ENCODE measurements around the gene ADARB1. TPM values are rescaled to one million over a fixed set of nuclear protein-coding genes. Genes with fewer than 3 reads are reported as not detected.

The ADARB1 gene
- total RNA-seq, 1 experiment from 2014 or later = 14.1 TPM

DNA sequence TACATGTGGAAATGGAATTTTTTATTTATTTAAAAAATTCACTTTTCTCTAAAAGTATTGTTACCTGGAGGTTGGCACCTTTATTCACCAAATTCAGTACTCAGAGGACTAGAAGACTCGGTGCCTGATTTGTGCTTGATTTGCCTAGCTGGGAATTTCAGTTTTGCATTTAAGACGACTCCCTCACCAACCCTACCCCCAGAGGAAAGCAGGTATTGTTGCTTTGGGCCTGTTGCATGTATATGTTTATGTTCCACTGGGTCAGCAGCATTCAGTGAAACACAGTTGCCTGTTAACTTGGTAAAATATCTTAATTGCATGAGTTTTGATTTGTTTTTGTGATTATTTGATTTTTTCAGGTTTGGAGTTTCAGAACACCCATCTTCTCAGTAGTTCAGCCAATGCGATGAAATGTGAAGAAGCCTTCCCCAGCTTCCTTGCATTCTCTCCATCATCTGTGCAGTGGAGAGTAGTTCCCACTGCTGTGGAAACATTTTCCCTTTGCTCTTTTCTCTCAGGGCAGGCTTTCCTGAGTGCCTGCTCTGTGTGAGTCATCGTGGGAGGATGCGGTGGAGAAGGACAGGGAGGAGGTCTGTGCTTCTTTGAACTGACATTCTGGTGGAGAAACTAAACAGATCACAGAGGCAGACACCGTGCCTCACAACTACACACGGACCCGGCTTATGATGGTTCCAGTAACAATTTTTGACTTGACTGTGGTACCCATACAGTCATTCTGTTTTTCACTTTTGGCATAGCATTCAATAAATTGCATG, 6.4 kb downstream of the ADARB1 start:
- no peak overlapping the region for H3K4me3 ChIP-seq (ENCODE audit: low read length)
- no peaks in the 10 kb centered on the region for H4K20me1 ChIP-seq (ENCODE audit: low read length)
- no peaks in the 10 kb centered on the region for H3K27me3 ChIP-seq (ENCODE audit: low read length)
- H3K36me3 ChIP-seq (ENCODE audit: low read depth, low read length) = no peaks in the 10 kb centered on the region
- no peaks in the 10 kb centered on the region for H3K9me3 ChIP-seq (ENCODE audit: low read length)
- H3K27ac ChIP-seq (ENCODE audit: low read length) = no peak overlapping the region
- POLR2A ChIA-PET (ENCODE audit: unreplicated experiment) = no interaction called here
- no peaks in the 10 kb centered on the region for H3K9me2 ChIP-seq (replicated peaks; ENCODE audit: low read length)
- no peaks in the 10 kb centered on the region for H3F3A ChIP-seq (ENCODE audit: low read length, unreplicated experiment)
- H3K4me1 ChIP-seq (ENCODE audit: insufficient read depth, low read length) = peaks cover 20% of the 10 kb centered on the region
- H3K9ac ChIP-seq (ENCODE audit: low read length) = no peak overlapping the region
- intact Hi-C loops (cut with micrococcal nuclease) = no loop called here
- CTCF ChIA-PET = no interaction called here
- no peak overlapping the region for H2AFZ ChIP-seq (ENCODE audit: low read length)
- TF ChIP-seq EZH2 (IDR thresholded peaks at IDR 0.05; ENCODE audit: low read length, unreplicated experiment) (no peak), EZH2phosphoT487 (IDR thresholded peaks at IDR 0.05; ENCODE audit: borderline replicate concordance, low read length) (no peak)
- TF ChIP-seq, protein P1, sequence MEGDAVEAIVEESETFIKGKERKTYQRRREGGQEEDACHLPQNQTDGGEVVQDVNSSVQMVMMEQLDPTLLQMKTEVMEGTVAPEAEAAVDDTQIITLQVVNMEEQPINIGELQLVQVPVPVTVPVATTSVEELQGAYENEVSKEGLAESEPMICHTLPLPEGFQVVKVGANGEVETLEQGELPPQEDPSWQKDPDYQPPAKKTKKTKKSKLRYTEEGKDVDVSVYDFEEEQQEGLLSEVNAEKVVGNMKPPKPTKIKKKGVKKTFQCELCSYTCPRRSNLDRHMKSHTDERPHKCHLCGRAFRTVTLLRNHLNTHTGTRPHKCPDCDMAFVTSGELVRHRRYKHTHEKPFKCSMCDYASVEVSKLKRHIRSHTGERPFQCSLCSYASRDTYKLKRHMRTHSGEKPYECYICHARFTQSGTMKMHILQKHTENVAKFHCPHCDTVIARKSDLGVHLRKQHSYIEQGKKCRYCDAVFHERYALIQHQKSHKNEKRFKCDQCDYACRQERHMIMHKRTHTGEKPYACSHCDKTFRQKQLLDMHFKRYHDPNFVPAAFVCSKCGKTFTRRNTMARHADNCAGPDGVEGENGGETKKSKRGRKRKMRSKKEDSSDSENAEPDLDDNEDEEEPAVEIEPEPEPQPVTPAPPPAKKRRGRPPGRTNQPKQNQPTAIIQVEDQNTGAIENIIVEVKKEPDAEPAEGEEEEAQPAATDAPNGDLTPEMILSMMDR (conservative IDR thresholded peaks at IDR 0.05; ENCODE audit: low read depth, low read length) = no peak
- peak; percentile 33 for DNase-seq
- H3K79me2 ChIP-seq (ENCODE audit: low read length) = peaks cover 65% of the 10 kb centered on the region
- peak; percentile 79 for ATAC-seq
- BruUV-seq (replicated peaks) = no TSS peak
- no peak overlapping the region for H3K4me2 ChIP-seq (ENCODE audit: low read length)

DNA sequence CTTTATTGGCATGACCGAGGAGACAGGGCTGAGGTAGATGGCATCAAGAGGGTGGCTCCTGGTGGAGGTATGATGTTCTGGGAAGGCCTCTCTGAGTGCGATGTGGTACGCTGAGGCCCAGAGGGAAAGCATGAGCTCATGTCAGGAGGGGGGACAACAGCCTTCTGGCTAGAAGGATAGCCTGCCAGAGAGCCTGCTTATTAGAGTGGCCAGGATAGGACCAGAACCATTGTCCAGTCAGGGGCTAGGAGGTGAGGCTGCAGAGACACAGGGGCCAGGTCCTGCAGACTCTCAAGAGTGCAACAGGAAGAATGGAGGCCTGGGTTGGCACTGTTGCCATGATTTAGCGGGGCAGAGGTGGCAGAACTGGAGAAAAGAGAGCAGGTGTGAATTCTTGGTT, 7.3 kb downstream of the ADARB1 start:
- H3F3A ChIP-seq (ENCODE audit: low read length, unreplicated experiment) = no peaks in the 10 kb centered on the region
- H3K4me1 ChIP-seq (ENCODE audit: insufficient read depth, low read length) = peaks cover 12% of the 10 kb centered on the region
- BruUV-seq (replicated peaks) = no TSS peak
- peaks cover 57% of the 10 kb centered on the region for H3K79me2 ChIP-seq (ENCODE audit: low read length)
- ATAC-seq (no peak), DNase-seq (no peak)
- no peaks in the 10 kb centered on the region for H3K9me3 ChIP-seq (ENCODE audit: low read length)
- H3K4me2 ChIP-seq (ENCODE audit: low read length) = no peak overlapping the region
- H3K4me3 ChIP-seq (ENCODE audit: low read length) = no peak overlapping the region
- TF ChIP-seq EZH2phosphoT487 (IDR thresholded peaks at IDR 0.05; ENCODE audit: borderline replicate concordance, low read length) (no peak), EZH2 (IDR thresholded peaks at IDR 0.05; ENCODE audit: low read length, unreplicated experiment) (no peak)
- TF ChIP-seq, protein P1 (conservative IDR thresholded peaks at IDR 0.05; ENCODE audit: low read depth, low read length) = no peak
- no peaks in the 10 kb centered on the region for H3K9me2 ChIP-seq (replicated peaks; ENCODE audit: low read length)
- no peaks in the 10 kb centered on the region for H4K20me1 ChIP-seq (ENCODE audit: low read length)
- ChIA-PET POLR2A (ENCODE audit: unreplicated experiment) (no interaction called here), CTCF (no interaction called here)
- H3K27ac ChIP-seq (ENCODE audit: low read length) = no peak overlapping the region
- H2AFZ ChIP-seq (ENCODE audit: low read length) = no peak overlapping the region
- H3K9ac ChIP-seq (ENCODE audit: low read length) = no peak overlapping the region
- H3K36me3 ChIP-seq (ENCODE audit: low read depth, low read length) = no peaks in the 10 kb centered on the region
- intact Hi-C loops (cut with micrococcal nuclease) = no loop called here
- no peaks in the 10 kb centered on the region for H3K27me3 ChIP-seq (ENCODE audit: low read length)

DNA sequence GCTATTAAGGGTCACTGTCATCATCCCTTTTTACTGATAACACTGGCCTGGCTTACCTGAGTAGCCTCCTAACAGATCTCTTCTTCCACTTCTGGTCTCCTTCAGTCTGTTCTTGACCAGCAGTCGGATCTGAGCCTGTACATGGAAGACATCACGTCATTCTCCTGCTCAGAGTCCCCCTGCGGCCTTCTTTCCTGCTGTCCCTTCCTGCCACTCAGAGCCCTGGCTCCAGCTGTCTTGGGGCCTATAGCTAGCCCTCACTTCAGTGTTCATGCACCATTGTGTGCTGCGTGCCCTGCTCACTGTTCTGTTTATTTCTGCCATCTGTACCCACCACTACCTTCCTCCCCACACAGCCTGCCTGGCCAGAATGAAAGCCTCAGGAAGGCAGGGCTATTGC, 8.4 kb downstream of the ADARB1 start:
- DNase-seq (no peak), ATAC-seq (no peak)
- no peaks in the 10 kb centered on the region for H3K36me3 ChIP-seq (ENCODE audit: low read depth, low read length)
- no peaks in the 10 kb centered on the region for H4K20me1 ChIP-seq (ENCODE audit: low read length)
- no peaks in the 10 kb centered on the region for H3K27me3 ChIP-seq (ENCODE audit: low read length)
- no peaks in the 10 kb centered on the region for H3K9me3 ChIP-seq (ENCODE audit: low read length)
- no peak overlapping the region for H3K9ac ChIP-seq (ENCODE audit: low read length)
- no peaks in the 10 kb centered on the region for H3F3A ChIP-seq (ENCODE audit: low read length, unreplicated experiment)
- no peak overlapping the region for H3K4me2 ChIP-seq (ENCODE audit: low read length)
- H3K79me2 ChIP-seq (ENCODE audit: low read length) = peaks cover 46% of the 10 kb centered on the region
- ChIA-PET POLR2A (ENCODE audit: unreplicated experiment) (no interaction called here), CTCF (no interaction called here)
- peaks cover 10% of the 10 kb centered on the region for H3K4me1 ChIP-seq (ENCODE audit: insufficient read depth, low read length)
- H3K9me2 ChIP-seq (replicated peaks; ENCODE audit: low read length) = no peaks in the 10 kb centered on the region
- H3K27ac ChIP-seq (ENCODE audit: low read length) = no peak overlapping the region
- no TSS peak for BruUV-seq (replicated peaks)
- no peak for TF ChIP-seq EZH2phosphoT487 (IDR thresholded peaks at IDR 0.05; ENCODE audit: borderline replicate concordance, low read length)
- TF ChIP-seq, protein P1 (conservative IDR thresholded peaks at IDR 0.05; ENCODE audit: low read depth, low read length) = no peak
- TF ChIP-seq EZH2 (IDR thresholded peaks at IDR 0.05; ENCODE audit: low read length, unreplicated experiment) = no peak
- H3K4me3 ChIP-seq (ENCODE audit: low read length) = no peak overlapping the region
- no peak overlapping the region for H2AFZ ChIP-seq (ENCODE audit: low read length)
- intact Hi-C loops (cut with micrococcal nuclease) = no loop called here

Measured in PC-3 (cell line).